Measurements from ENCODE around the gene AKAP6. TPM values are rescaled to one million over a fixed set of nuclear protein-coding genes. Genes with fewer than 3 reads are reported as not detected.

Gene AKAP6
- total RNA-seq, 1 donor from 2014 or later: 2.8 TPM

GRCh38 chr14:32609388-32609787, 280.3 kb downstream of the AKAP6 start:
- H3K4me3 ChIP-seq (ENCODE audit: insufficient read depth, low read depth, low read length): no peak overlapping the region
- no peak for TF ChIP-seq EZH2 (IDR thresholded peaks at IDR 0.05; ENCODE audit: insufficient read depth, low read length)
- TF ChIP-seq, protein P1, sequence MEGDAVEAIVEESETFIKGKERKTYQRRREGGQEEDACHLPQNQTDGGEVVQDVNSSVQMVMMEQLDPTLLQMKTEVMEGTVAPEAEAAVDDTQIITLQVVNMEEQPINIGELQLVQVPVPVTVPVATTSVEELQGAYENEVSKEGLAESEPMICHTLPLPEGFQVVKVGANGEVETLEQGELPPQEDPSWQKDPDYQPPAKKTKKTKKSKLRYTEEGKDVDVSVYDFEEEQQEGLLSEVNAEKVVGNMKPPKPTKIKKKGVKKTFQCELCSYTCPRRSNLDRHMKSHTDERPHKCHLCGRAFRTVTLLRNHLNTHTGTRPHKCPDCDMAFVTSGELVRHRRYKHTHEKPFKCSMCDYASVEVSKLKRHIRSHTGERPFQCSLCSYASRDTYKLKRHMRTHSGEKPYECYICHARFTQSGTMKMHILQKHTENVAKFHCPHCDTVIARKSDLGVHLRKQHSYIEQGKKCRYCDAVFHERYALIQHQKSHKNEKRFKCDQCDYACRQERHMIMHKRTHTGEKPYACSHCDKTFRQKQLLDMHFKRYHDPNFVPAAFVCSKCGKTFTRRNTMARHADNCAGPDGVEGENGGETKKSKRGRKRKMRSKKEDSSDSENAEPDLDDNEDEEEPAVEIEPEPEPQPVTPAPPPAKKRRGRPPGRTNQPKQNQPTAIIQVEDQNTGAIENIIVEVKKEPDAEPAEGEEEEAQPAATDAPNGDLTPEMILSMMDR (IDR thresholded peaks at IDR 0.05; ENCODE audit: insufficient read depth, low read depth, low read length): no peak
- no peaks in the 10 kb centered on the region for H3K9me3 Mint-ChIP-seq (ENCODE audit: unreplicated experiment)

DNA sequence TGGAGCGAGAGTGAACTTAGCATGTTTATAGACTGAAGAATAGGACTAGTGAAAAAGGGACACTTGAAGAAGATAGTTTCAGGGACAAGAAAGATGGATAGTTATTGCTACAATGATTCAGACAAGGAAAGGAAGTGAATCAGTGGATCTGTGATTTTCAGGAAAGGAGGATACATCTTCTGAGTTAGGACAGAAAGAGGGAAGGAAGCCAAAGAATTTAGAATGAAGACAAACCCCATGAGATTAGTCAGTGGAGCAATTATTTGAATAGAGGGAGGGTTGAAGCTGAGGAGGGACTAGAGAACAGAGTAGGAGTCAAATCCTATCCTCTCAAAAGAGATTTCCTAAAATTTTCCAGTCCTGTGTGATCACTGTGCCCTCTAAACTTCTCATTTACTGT, 282.7 kb downstream of the AKAP6 start:
- H3K27ac Mint-ChIP-seq (ENCODE audit: unreplicated experiment): no peak overlapping the region
- Histone ChIP-seq H4K20me1 (ENCODE audit: insufficient read depth, low read length) (no peaks in the 10 kb centered on the region), H3K27me3 (ENCODE audit: insufficient read depth, low read length) (no peaks in the 10 kb centered on the region), H2AFZ (ENCODE audit: low read depth, low read length) (no peak overlapping the region), H3K4me3 (ENCODE audit: insufficient read depth, low read depth, low read length) (no peak overlapping the region), H3K36me3 (ENCODE audit: insufficient read depth, low read length) (no peaks in the 10 kb centered on the region), H3K9me3 (ENCODE audit: insufficient read depth, low read depth, low read length) (no peaks in the 10 kb centered on the region), H3K4me2 (ENCODE audit: low read length) (peak overlapping the region; percentile 49), H3K9ac (ENCODE audit: low read length) (no peak overlapping the region), H3K4me1 (ENCODE audit: insufficient read depth, low read length) (peaks cover 17% of the 10 kb centered on the region), H3K27ac (ENCODE audit: low read depth, low read length) (peak overlapping the region; percentile 34), H3K79me2 (ENCODE audit: insufficient read depth, low read length) (no peaks in the 10 kb centered on the region)
- no peaks in the 10 kb centered on the region for H3K36me3 Mint-ChIP-seq (ENCODE audit: low read depth, unreplicated experiment)
- H3K4me3 Mint-ChIP-seq (ENCODE audit: unreplicated experiment): no peak overlapping the region
- H3K27me3 Mint-ChIP-seq (ENCODE audit: low read depth, unreplicated experiment): no peaks in the 10 kb centered on the region
- H3K4me1 Mint-ChIP-seq (ENCODE audit: low read depth, unreplicated experiment): no peaks in the 10 kb centered on the region
- TF ChIP-seq, protein P1 (IDR thresholded peaks at IDR 0.05; ENCODE audit: insufficient read depth, low read depth, low read length): no peak
- no peak for TF ChIP-seq EZH2 (IDR thresholded peaks at IDR 0.05; ENCODE audit: insufficient read depth, low read length)
- peaks cover 2% of the 10 kb centered on the region for H3K9me3 Mint-ChIP-seq (ENCODE audit: unreplicated experiment)
- peak; percentile 99 for FAIRE-seq
- DNase-seq (ENCODE audit: low read depth): peak; percentile 92

More at GRCh38 chr14:32609388-32609787, 280.3 kb downstream of the AKAP6 start:
- Histone ChIP-seq H3K4me2 (ENCODE audit: low read length) (peak overlapping the region; percentile 34), H3K27ac (ENCODE audit: low read depth, low read length) (peak overlapping the region; percentile 28), H3K27me3 (ENCODE audit: insufficient read depth, low read length) (no peaks in the 10 kb centered on the region), H3K4me1 (ENCODE audit: insufficient read depth, low read length) (peaks cover 17% of the 10 kb centered on the region), H3K9me3 (ENCODE audit: insufficient read depth, low read depth, low read length) (no peaks in the 10 kb centered on the region), H4K20me1 (ENCODE audit: insufficient read depth, low read length) (no peaks in the 10 kb centered on the region), H3K79me2 (ENCODE audit: insufficient read depth, low read length) (no peaks in the 10 kb centered on the region), H3K9ac (ENCODE audit: low read length) (no peak overlapping the region), H2AFZ (ENCODE audit: low read depth, low read length) (no peak overlapping the region), H3K36me3 (ENCODE audit: insufficient read depth, low read length) (no peaks in the 10 kb centered on the region)
- no peaks in the 10 kb centered on the region for H3K36me3 Mint-ChIP-seq (ENCODE audit: low read depth, unreplicated experiment)
- no peak overlapping the region for H3K4me3 Mint-ChIP-seq (ENCODE audit: unreplicated experiment)
- no peaks in the 10 kb centered on the region for H3K27me3 Mint-ChIP-seq (ENCODE audit: low read depth, unreplicated experiment)
- DNase-seq (ENCODE audit: low read depth) (no peak), FAIRE-seq (no peak)
- no peaks in the 10 kb centered on the region for H3K4me1 Mint-ChIP-seq (ENCODE audit: low read depth, unreplicated experiment)
- H3K27ac Mint-ChIP-seq (ENCODE audit: unreplicated experiment): no peak overlapping the region

DNA sequence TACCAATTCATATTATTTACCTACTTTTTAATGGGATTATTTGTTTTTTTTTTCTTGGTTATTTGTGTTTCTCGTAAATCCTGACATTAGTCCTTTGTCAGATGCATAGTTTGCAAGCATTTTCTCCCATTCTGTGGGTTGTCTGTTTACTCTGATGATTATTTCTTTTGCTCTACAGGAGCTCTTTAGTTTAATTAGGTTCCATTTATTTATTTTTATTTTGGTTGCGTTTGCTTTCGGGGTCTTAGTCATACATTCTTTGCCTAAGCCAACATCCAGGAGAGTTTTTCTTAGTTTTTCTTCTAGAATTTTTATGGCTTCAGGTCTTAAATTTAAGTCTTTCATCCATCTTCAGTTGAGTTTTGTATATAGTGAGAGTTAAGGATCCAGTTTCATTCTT, 289.9 kb downstream of the AKAP6 start:
- Histone ChIP-seq H3K27me3 (ENCODE audit: insufficient read depth, low read length) (no peaks in the 10 kb centered on the region), H3K4me2 (ENCODE audit: low read length) (no peak overlapping the region), H3K79me2 (ENCODE audit: insufficient read depth, low read length) (no peaks in the 10 kb centered on the region), H3K36me3 (ENCODE audit: insufficient read depth, low read length) (no peaks in the 10 kb centered on the region), H3K27ac (ENCODE audit: low read depth, low read length) (no peak overlapping the region), H3K9me3 (ENCODE audit: insufficient read depth, low read depth, low read length) (no peaks in the 10 kb centered on the region), H3K4me3 (ENCODE audit: insufficient read depth, low read depth, low read length) (no peak overlapping the region), H4K20me1 (ENCODE audit: insufficient read depth, low read length) (no peaks in the 10 kb centered on the region), H2AFZ (ENCODE audit: low read depth, low read length) (no peak overlapping the region), H3K9ac (ENCODE audit: low read length) (no peak overlapping the region), H3K4me1 (ENCODE audit: insufficient read depth, low read length) (peaks cover 4% of the 10 kb centered on the region)
- no peak overlapping the region for H3K4me3 Mint-ChIP-seq (ENCODE audit: unreplicated experiment)
- no peaks in the 10 kb centered on the region for H3K36me3 Mint-ChIP-seq (ENCODE audit: low read depth, unreplicated experiment)
- TF ChIP-seq, protein P1 (IDR thresholded peaks at IDR 0.05; ENCODE audit: insufficient read depth, low read depth, low read length): no peak
- no peak for TF ChIP-seq EZH2 (IDR thresholded peaks at IDR 0.05; ENCODE audit: insufficient read depth, low read length)
- H3K27ac Mint-ChIP-seq (ENCODE audit: unreplicated experiment): no peak overlapping the region
- FAIRE-seq: no peak
- no peaks in the 10 kb centered on the region for H3K27me3 Mint-ChIP-seq (ENCODE audit: low read depth, unreplicated experiment)
- peaks cover 8% of the 10 kb centered on the region for H3K4me1 Mint-ChIP-seq (ENCODE audit: low read depth, unreplicated experiment)
- peaks cover 2% of the 10 kb centered on the region for H3K9me3 Mint-ChIP-seq (ENCODE audit: unreplicated experiment)
- DNase-seq (ENCODE audit: low read depth): no peak
